ENCODE measurements around the gene SLC39A11. TPM values are rescaled to one million over a fixed set of nuclear protein-coding genes. Genes with fewer than 3 reads are reported as not detected.

The SLC39A11 gene, protein sequence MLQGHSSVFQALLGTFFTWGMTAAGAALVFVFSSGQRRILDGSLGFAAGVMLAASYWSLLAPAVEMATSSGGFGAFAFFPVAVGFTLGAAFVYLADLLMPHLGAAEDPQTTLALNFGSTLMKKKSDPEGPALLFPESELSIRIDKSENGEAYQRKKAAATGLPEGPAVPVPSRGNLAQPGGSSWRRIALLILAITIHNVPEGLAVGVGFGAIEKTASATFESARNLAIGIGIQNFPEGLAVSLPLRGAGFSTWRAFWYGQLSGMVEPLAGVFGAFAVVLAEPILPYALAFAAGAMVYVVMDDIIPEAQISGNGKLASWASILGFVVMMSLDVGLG
- total RNA-seq: 5.0 and 23.6 TPM in 2 replicates

GRCh38 chr17:73092523-73093135 lies at the start of gene SLC39A11:
TSS of gene SLC39A11 (minus strand) at chr17:73092688. CDS start at chr17:73088764, 3,924 bp downstream.

Other genes with a start within 250 kb of the SLC39A11 start
- not detected in 2 replicates for gene SSTR2, start 72.3 kb upstream of the SLC39A11 start, total RNA-seq
- 10.7 and 17.7 TPM in 2 replicates for gene COG1, start 100.4 kb upstream of the SLC39A11 start, total RNA-seq
- not detected in 2 replicates for gene CPSF4L, start 169.2 kb upstream of the SLC39A11 start, total RNA-seq
- 27.0 and 33.5 TPM in 2 replicates for gene CDC42EP4, start 219.3 kb upstream of the SLC39A11 start, total RNA-seq

Measured in hair follicular keratinocyte (primary cell).